D341Med (cell line): ENCODE results near the gene LEMD3.
"Not testable (repeated sequence)": the region's sequence is repeated elsewhere in the genome, so short reads cannot be mapped to it uniquely, and the experiment has no call there.

Experiments used
- DNase-seq: peaks from one replicate; pipeline ENCODE4 v3.0.0; 2012; ENCODE audit warnings: low spot score

LEMD3 gene

DNA sequence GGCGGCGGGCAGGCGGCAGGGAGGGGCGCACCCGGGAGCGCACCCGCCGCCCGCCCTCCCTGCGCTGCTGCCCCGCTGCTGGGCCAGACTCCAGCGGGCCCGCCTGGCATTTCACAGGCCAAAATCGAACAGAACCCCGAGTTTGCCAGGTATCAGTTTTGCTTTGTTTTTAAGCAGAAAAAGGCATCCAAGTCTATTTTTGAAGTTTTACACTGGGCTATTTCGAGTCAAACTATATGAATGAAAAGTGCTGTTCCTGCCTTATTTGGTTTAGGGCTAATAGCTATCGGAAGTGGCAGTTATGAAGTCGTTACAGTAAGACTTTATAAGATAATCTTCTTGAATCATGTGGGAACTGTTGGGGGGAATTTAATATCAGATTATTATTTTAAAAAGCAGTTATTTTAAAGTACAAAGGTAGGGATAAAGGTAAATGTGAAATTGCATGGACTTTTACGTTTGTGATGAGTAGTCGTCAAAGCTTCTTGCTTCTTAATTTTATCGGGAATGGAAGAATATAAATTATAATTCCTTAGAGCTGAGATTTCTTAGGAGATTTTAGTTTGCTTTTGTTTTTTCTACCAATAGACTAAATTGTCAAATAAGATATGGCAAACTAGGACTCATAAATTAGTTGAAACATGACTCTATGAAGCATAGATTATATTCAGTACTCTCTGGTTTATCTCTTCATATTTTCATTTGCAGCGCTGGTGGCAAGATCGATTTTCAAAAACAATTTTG is 110.2 kb downstream of the LEMD3 start:
- DNase-seq: no peak

DNA sequence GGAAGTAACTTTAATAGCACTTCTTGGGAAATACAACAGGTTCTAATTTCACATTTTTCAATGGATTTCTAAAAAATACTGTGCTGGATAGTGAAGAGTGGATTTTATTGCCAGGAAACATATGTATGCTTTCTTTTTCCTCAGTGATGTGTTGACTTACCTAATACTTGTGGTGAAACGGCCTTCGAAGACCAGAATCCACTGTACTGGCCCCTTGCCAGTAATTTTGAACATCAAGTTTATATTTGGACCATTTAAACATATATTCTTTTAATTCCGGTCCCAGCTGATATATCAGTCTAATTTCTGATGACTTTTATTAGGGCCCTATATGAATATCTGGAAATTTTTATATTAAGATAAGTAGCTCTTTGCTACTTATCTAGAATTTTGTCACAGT is 110.9 kb downstream of the LEMD3 start:
- no peak for DNase-seq

DNA sequence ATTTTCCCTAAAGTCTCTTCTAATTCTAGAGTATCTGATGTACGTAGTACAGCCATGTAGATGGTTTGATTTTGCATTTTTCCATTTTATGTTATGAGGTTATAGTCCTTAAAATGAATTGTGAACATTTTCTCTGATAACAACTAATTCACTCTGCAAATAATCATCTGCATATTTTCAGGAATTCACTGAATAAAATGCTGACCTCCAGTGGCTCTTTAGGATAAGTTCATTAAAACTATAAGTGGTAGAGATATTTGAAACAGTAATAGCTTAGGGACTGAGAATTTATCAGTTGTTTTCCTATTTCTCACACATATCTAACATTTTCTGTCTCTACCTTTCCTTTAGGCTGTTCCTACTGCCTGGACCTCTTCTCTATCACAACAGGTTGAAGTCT is 113.5 kb downstream of the LEMD3 start:
- DNase-seq: no peak

DNA sequence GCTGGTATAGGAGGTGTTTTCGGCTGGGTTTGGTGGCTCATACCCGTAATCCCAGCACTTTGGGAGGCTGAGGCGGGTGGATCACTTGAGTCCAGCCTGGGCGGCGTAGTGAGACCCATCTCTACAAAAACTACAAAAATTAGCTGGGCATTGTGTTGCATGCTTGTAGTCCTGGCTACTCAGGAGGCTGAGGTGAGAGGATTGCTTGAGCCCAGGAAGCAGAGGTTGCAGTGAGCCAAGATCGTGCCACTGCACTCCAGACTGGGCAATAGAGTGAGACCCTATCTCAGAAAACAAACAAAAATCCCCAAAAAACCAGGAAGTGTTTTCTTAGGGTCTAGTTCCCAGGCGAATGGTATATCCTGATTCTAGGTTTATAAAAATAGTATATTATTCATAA is 116.1 kb downstream of the LEMD3 start:
- DNase-seq: not testable (repeated sequence)

DNA sequence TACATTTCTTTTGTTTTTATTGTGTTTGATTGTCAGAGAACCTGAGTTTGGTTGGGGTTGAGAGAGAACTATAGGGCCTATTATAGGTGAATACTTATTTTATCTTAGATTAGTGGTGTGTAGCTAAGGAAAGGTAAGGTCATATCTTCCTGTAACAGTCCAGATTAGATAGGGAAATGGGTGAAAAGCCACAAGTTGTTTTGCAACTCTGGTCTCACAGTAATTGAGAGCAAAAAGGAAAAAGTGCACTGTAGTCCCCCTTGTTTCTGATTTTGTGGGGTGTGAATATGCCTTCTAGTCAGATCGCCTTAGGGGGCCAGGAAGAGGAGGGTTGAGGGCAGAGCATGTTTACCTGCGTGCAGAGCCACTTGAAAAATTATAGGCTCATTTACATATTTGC is 118.0 kb downstream of the LEMD3 start:
- DNase-seq: no peak

DNA sequence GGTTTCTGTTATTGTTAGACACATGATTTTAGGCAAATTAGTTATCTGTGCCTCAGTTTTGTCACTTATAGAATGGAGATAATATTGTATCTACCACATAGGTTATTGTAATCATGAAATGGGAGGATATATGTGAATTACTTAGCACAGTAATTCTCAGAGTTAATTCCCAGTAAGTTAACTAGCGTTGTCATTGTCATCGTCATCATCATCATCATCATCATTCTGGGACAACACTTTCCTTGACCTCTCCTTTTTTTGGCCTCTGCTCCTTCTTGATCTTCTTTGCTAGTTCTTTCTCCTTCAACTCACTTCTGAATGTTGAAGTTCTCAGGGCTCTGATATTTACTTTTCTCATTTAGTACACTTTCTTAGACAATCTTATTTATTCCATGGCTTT is 122.9 kb downstream of the LEMD3 start:
- DNase-seq: no peak

DNA sequence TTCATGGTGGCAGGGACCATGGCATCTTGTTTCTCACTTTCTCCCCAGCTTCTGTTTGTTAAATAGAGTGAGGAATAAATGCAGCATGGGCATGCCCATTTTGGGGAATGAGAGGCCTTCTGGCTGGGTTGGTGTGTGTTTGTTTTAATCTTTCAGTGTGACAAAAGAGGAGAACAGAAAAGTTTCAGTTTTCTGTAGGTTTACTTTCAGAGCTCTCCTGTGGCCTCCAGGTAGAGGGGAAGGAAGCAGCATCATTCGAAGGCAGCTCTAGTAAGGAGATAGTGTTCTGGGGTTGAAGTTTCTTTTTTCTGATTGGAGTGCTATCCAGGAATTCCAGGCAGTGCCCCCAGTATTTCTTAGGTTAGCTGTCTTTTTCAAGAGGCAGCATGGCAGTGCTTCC is 124.4 kb downstream of the LEMD3 start:
- no peak for DNase-seq

DNA sequence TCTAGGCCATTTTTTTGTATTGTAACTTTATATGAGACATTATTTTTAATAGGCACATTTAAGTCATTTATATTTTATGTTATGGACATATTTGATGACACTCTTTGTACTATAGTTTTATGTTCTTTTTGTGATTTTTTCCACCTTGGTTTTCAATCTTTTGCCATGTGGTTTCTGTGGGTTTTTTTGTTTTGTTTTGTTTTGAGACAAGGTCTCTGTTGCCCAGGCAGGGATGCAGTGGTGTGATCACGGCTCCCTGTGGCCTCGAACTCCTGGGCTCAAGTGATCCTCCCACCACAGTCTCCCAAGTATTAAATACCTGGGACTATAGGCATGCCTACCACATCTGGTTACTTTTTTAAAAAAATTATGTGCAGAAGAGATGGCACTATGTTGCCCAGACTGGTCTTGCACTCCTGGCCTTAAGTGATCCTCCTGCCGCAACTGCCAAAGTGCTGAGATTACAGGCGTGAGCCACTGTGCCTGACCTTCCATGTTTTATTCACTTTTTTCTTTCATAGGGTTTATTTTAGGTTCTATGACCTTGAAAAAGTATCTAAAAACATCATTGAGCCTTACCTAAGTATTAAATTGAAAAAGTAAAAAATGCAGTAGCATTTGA is 125.4 kb downstream of the LEMD3 start:
- DNase-seq: no peak

DNA sequence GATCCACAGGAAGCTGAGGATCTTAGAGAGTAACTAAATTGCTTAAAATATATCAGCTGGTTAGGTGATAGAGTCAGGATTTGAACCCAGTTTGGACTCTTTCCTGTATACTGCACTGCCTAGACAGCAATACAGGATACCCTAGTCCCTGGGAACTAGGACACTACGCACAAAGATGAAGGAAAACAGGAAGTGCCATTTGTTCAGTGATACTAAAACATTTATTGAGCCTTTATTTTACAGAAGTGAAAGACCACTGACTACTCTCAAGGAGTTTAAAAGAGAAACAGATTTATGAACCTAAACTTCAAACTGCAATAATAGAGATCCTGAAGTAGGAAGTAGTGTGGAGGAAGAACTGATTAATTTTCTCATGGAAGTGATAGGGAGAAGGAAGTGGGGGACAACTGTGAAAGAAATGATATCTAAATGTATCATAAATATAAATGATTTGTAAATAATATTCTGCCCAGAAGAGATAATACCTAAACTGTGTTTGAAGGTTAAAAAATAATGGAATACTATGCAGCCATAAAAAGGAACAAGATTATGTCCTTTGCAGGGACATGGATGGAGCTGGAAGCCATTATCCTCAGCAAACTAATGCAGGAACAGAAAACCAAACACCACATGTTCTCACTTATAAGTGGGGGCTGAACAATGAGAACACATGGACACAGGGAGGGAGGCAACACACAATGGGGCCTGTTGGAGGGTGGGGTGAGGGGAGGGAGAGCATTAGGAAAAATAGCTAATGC is 127.3 kb downstream of the LEMD3 start:
- DNase-seq: no peak
